SH-SY5Y (cell line): ENCODE measurements around the gene GALNT18.

Experiments used
- GATA2 ChIP-seq: IDR thresholded peaks from 2 replicates; pipeline ENCODE4 v1.6.1; 2011; ENCODE audit warnings: mild to moderate bottlenecking, low read depth, low read length
- GATA3 ChIP-seq: IDR thresholded peaks from 2 replicates; pipeline ENCODE4 v1.6.1; 2011; ENCODE audit warnings: low read depth, mild to moderate bottlenecking, low read length, moderate library complexity

GALNT18 gene

DNA sequence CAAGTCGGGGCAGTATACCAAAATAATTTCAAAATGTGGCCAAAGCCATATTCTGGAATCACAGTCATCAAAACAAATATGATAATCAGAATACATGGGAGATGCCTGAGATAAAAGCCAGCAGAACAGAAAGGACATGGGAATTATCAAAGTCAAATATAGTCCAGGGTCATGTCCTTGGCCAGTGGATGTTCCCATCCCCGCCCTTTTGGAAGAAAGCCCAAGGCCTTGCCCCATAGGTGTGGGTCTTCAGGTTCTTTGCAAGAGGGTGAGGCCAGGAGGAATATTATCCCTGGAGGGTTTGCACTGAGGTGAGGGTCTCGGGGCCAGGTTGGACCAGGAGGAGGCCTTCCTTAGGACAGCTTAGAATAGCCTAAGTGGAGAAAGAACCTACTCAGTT is 215.2 kb downstream of the GALNT18 start:
- no peak; the same call in 1 of the 2 replicates for TF ChIP-seq GATA3
- 0 out of 2 replicates have a peak, but pooled peaks have one; percentile 44 for TF ChIP-seq GATA2

GRCh38 chr11:11403763-11404725 is 217.8 kb downstream of the GALNT18 start:
- TF ChIP-seq GATA2: no peak
- TF ChIP-seq GATA3: no peak

DNA sequence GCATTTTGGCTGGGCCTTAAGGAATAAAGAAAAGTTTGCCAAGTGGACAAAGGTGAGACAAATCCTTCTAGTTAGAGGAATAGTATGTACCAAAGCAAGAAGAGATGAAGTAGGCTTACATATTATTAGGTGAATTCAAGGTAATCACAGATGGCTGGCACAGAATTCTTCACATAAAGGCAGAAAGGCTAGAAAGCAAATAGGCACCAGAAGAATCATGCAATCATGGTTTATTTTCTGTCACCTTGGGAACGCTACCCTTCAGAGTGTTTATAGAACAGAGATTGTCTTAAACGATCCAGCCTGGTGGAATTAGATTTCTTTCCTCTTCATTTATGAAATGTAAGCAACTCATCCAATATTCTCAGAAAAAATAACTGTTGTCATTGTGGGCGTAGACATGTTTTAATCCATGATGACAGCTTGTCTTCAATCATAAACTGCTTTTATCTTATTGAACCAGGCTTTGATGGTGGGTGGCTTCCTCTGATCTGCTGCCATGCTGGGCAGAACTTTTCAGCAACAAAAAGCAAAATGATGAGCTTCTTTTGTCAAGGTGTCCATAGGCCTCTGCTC is 219.8 kb downstream of the GALNT18 start:
- TF ChIP-seq GATA3: no peak
- no peak for TF ChIP-seq GATA2

- no peak for TF ChIP-seq GATA3
- TF ChIP-seq GATA2: no peak
Observed at GRCh38 chr11:11400635-11401232, 221.1 kb downstream of the GALNT18 start.

DNA sequence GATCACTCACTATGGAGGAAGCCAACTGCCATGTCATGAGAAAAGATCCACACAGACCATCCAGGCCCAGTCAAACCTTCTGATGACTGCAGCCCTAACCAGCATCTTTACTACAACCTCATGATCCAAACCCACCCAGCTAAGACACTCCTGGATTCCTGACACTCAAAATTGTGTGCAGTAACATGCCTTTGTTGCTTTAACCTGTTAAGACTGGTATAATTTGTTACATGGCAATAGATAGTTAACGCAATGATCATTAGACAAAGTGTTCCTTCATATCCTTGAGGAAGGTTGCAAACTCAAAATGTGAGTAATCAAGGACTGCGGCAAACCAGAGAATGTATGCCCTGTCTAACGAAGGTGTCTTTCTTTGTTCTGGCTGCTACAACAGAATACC is 221.7 kb downstream of the GALNT18 start:
- TF ChIP-seq GATA2 (no peak), GATA3 (no peak)

- TF ChIP-seq GATA3 (no peak), GATA2 (no peak)
Observed at GRCh38 chr11:11397781-11398180, 224.0 kb downstream of the GALNT18 start.

DNA sequence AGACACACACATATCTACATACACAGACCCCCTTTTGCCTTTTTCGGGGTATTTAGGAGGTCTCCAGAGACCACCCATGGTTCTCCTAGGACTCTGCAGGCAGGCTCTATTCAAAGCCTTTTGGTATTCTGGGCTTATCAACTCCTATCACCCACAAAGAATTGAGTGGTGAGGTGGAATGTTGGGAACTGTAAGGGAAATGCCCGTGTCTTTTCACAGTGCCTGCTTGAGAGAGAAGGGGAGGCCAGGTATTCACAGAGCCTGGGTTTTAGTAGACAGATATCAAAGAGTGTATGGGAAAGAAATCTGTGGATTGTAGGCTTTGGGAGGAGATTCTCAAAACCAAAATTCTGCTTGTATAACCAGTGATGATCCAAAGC is 224.8 kb downstream of the GALNT18 start:
- no peak for TF ChIP-seq GATA3
- no peak for TF ChIP-seq GATA2

GRCh38 chr11:11396301-11397035 is 225.3 kb downstream of the GALNT18 start:
- TF ChIP-seq GATA3 (no peak), GATA2 (no peak)

GRCh38 chr11:11395126-11395525 is 226.7 kb downstream of the GALNT18 start:
- TF ChIP-seq GATA3 (no peak), GATA2 (no peak)

DNA sequence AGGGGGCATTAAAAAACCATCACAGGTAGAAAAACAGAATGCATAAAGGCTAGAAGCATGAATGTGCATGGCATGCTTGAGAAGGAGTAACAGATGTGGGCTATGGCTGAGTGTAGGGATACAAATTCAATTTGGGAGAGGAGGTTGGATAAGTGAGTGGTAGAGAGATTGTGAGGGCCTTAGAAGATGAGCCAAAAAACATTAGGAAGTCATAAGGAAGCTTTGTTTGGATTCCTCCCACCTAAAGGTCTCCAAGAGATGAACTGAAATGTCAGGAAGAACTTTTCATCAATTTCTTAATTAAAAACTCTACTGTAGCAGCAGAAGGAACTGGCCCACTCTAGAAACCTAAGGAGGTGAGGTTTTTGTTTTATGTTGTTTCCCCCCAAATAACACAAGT is 227.6 kb downstream of the GALNT18 start:
- TF ChIP-seq GATA2: no peak

- TF ChIP-seq GATA3 (no peak), GATA2 (no peak)
Observed at GRCh38 chr11:11391796-11392463, 229.9 kb downstream of the GALNT18 start.

DNA sequence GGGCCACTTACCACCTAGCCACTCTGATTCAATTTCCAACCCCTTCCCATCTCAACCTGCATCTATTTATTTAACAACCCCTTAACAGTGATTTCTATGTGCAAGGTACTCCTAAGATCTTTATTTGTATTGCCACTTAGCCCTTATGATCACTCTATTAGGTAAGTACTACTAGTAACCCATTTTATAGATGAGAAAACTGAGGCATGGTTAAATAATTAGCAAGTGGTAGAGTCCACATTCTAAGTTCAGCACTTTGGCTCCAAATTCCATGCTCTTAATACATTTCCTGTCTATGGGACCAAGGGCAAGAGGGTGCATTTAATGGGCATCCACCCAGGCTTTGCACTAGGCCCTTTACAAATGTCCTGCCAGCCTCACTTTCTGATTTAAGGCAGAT is 230.6 kb downstream of the GALNT18 start:
- TF ChIP-seq GATA2: no peak

DNA sequence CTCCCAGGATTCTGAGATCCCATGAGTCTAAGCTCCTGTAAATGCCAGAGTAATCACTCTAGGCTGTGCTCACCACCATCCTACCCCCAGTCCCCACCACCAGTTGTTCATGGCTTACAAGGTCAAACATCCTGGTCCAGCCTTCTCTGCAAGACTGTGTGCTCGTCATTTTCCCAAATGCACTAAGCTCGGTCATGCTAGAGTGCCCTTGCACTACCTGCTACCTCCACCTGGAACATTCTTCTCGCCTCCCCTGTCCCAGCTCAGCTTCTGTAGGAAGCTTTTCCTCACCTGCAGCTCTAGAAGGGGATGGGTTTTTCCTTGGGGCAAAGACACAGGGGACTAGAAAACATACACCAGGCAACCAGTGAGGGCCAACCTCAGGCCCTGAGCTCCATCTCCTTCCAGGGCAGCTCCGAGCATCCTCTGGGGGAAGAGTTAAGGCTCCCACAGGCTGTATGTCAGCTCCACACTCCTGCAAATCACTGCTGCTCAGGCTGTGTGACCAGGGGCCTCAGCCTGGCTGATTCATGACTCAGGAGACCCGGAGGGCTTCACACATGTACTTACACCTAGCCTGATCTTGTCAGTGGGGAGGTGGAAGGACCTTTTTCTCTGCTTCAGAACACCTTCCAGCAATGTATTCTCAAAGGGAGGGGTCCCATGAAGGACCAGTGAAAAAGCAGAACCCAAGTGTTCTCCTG is 231.6 kb downstream of the GALNT18 start:
- no peak for TF ChIP-seq GATA2
- no peak for TF ChIP-seq GATA3
